H1 (cell line): ENCODE measurements around the gene RGS4. TPM values are rescaled to one million over a fixed set of nuclear protein-coding genes. Genes with fewer than 3 reads are reported as not detected.

Experiments used
- CHD2 ChIP-seq: IDR thresholded peaks from 2 replicates; pipeline ENCODE4 v1.6.1; 2012; ENCODE audit warnings: low read length, improper control_type of control experiment
- CTBP2 ChIP-seq: IDR thresholded peaks from 2 replicates; pipeline ENCODE4 v1.7.0; 2011; ENCODE audit warnings: borderline replicate concordance, mild to moderate bottlenecking, moderate library complexity, mixed read lengths, low read length; ENCODE audit not compliant: insufficient read depth, insufficient read length
- GABPA ChIP-seq: IDR thresholded peaks from 2 replicates; pipeline ENCODE4 v1.6.1; 2011; ENCODE audit warnings: mild to moderate bottlenecking, low read length, moderate library complexity, borderline replicate concordance; ENCODE audit not compliant: insufficient read depth
- MAFK ChIP-seq: IDR thresholded peaks from 2 replicates; pipeline ENCODE4 v1.6.1; 2012; ENCODE audit warnings: low read depth, mild to moderate bottlenecking, improper control_type of control experiment, low read length
- MAX ChIP-seq: IDR thresholded peaks from 2 replicates; pipeline ENCODE4 v1.6.1; 2012; ENCODE audit warnings: inconsistent platforms
- POU5F1 ChIP-seq: IDR thresholded peaks from 2 replicates; pipeline ENCODE4 v1.6.1; 2011; ENCODE audit warnings: low read depth, mild to moderate bottlenecking, low read length, moderate library complexity
- RBBP5 ChIP-seq: IDR thresholded peaks from 2 replicates; pipeline ENCODE4 v1.7.1; 2012; ENCODE audit warnings: low read depth, mild to moderate bottlenecking, inconsistent platforms, low read length, moderate library complexity, borderline replicate concordance
- RNF2 ChIP-seq: fragments of 200-900, 300-1000 bp; sonication (generic); IDR thresholded peaks from 2 replicates; pipeline ENCODE4 v1.7.1; 2016; ENCODE audit warnings: borderline replicate concordance, low read depth, mild to moderate bottlenecking, antibody characterized with exemption, low read length; ENCODE audit not compliant: poor library complexity, severe bottlenecking; ENCODE audit errors: missing control alignments
- polyA plus RNA-seq, 7 experiments: library from polyadenylated mRNA; depleted of rRNA in 3 of 7; stranded (reverse) in 5 of 7; unstranded in 2 of 7; fragments of >200 nt in 5 of 7; fragments of 200-250 nt in 2 of 7; gene quantifications; 1 replicate in 5 of 7; 2 replicates in 1 of 7; 4 replicates in 1 of 7; pipeline versions ENCODE4 v1.2.1 to v1.2.3, GENCODE V29; 2011 to 2013; ENCODE audit warnings: missing spikeins in 2 of 7, mixed read lengths in 2 of 7
- total RNA-seq: library from RNA; stranded (reverse); fragmentation: NEBNext Ultra II Directional; extraction: Animal tissue kit (Norgen Biotek cat#: 25700); gene quantifications from 2 replicates; pipeline ENCODE4 v1.2.1, GENCODE V29; 2021
- TF ChIP-seq, protein P1 (sequence below): fragments of 300-600 bp; sonication (generic); IDR thresholded peaks from 2 replicates; pipeline ENCODE4 v1.7.1; 2012; ENCODE audit warnings: low read length, moderate library complexity, mild to moderate bottlenecking, inconsistent platforms; ENCODE audit not compliant: insufficient replicate concordance

Gene RGS4
- total and polyA plus RNA-seq, 2 of the 8 experiments (the other 6 are each of a cell fraction or from before 2014, with no cell fraction given) = 0.26 to 0.74 TPM

DNA sequence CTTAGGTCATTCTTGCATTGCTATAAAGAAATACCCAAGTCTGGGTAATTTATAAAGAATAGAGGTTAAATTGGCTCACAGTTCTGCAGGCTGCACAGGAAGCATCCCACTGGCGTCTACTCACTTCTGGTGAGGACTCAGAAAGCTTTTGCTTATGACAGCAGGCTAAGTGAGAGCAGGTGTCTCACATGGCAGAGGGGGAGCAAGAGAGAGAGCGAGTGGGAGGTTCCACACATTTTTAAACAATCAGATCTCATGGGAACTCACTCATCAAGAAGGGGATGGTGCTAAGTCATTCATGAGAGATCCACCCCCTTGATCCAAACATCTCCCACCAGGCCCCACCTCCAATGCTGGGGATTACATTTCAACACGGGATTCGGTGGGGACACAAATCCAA lies 13.6 kb upstream of the RGS4 start (continued):
- TF ChIP-seq, protein P1, sequence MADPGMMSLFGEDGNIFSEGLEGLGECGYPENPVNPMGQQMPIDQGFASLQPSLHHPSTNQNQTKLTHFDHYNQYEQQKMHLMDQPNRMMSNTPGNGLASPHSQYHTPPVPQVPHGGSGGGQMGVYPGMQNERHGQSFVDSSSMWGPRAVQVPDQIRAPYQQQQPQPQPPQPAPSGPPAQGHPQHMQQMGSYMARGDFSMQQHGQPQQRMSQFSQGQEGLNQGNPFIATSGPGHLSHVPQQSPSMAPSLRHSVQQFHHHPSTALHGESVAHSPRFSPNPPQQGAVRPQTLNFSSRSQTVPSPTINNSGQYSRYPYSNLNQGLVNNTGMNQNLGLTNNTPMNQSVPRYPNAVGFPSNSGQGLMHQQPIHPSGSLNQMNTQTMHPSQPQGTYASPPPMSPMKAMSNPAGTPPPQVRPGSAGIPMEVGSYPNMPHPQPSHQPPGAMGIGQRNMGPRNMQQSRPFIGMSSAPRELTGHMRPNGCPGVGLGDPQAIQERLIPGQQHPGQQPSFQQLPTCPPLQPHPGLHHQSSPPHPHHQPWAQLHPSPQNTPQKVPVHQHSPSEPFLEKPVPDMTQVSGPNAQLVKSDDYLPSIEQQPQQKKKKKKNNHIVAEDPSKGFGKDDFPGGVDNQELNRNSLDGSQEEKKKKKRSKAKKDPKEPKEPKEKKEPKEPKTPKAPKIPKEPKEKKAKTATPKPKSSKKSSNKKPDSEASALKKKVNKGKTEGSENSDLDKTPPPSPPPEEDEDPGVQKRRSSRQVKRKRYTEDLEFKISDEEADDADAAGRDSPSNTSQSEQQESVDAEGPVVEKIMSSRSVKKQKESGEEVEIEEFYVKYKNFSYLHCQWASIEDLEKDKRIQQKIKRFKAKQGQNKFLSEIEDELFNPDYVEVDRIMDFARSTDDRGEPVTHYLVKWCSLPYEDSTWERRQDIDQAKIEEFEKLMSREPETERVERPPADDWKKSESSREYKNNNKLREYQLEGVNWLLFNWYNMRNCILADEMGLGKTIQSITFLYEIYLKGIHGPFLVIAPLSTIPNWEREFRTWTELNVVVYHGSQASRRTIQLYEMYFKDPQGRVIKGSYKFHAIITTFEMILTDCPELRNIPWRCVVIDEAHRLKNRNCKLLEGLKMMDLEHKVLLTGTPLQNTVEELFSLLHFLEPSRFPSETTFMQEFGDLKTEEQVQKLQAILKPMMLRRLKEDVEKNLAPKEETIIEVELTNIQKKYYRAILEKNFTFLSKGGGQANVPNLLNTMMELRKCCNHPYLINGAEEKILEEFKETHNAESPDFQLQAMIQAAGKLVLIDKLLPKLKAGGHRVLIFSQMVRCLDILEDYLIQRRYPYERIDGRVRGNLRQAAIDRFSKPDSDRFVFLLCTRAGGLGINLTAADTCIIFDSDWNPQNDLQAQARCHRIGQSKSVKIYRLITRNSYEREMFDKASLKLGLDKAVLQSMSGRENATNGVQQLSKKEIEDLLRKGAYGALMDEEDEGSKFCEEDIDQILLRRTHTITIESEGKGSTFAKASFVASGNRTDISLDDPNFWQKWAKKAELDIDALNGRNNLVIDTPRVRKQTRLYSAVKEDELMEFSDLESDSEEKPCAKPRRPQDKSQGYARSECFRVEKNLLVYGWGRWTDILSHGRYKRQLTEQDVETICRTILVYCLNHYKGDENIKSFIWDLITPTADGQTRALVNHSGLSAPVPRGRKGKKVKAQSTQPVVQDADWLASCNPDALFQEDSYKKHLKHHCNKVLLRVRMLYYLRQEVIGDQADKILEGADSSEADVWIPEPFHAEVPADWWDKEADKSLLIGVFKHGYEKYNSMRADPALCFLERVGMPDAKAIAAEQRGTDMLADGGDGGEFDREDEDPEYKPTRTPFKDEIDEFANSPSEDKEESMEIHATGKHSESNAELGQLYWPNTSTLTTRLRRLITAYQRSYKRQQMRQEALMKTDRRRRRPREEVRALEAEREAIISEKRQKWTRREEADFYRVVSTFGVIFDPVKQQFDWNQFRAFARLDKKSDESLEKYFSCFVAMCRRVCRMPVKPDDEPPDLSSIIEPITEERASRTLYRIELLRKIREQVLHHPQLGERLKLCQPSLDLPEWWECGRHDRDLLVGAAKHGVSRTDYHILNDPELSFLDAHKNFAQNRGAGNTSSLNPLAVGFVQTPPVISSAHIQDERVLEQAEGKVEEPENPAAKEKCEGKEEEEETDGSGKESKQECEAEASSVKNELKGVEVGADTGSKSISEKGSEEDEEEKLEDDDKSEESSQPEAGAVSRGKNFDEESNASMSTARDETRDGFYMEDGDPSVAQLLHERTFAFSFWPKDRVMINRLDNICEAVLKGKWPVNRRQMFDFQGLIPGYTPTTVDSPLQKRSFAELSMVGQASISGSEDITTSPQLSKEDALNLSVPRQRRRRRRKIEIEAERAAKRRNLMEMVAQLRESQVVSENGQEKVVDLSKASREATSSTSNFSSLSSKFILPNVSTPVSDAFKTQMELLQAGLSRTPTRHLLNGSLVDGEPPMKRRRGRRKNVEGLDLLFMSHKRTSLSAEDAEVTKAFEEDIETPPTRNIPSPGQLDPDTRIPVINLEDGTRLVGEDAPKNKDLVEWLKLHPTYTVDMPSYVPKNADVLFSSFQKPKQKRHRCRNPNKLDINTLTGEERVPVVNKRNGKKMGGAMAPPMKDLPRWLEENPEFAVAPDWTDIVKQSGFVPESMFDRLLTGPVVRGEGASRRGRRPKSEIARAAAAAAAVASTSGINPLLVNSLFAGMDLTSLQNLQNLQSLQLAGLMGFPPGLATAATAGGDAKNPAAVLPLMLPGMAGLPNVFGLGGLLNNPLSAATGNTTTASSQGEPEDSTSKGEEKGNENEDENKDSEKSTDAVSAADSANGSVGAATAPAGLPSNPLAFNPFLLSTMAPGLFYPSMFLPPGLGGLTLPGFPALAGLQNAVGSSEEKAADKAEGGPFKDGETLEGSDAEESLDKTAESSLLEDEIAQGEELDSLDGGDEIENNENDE = no peak
- TF ChIP-seq RNF2 (no peak), CHD2 (no peak), MAX (no peak), RBBP5 (no peak), MAFK (no peak), GABPA (no peak), CTBP2 (no peak), POU5F1 (no peak)
